ENCODE data around the gene NFIB. TPM values are rescaled to one million over a fixed set of nuclear protein-coding genes. Genes with fewer than 3 reads are reported as not detected.

The NFIB gene
- total and polyA plus RNA-seq, 2 of the 4 experiments (the other 2 are of a cell fraction): 1.4 to 2.0 TPM

GRCh38 chr9:14213504-14213903 is 100.4 kb downstream of the NFIB start:
- dilution Hi-C loops (cut with HindIII; ENCODE audit: low sequenced_read_pairs, unreplicated experiment): no loop called here

More at GRCh38 chr9:14213504-14213903, 100.4 kb downstream of the NFIB start:
- Histone ChIP-seq H3K4me3 (ENCODE audit: insufficient read depth, low read depth, low read length) (no peak overlapping the region), H4K20me1 (ENCODE audit: insufficient read depth, low read length) (no peaks in the 10 kb centered on the region), H3K27me3 (ENCODE audit: control insufficient read depth, insufficient read depth, low read length) (no peaks in the 10 kb centered on the region), H2BK5ac (ENCODE audit: low read depth, low read length, poor library complexity, severe bottlenecking) (no peak overlapping the region), H3K18ac (ENCODE audit: low read depth, low read length) (no peak overlapping the region), H4K91ac (ENCODE audit: insufficient read depth, low read depth, low read length) (no peak overlapping the region), H4K5ac (ENCODE audit: low read depth, low read length) (no peak overlapping the region), H2AFZ (replicated peaks; ENCODE audit: low read length, poor library complexity) (no peak overlapping the region), H3K23ac (ENCODE audit: low read depth, low read length) (no peak overlapping the region), H4K8ac (ENCODE audit: low read depth in 2 of 2, low read length in 2 of 2) (no peak overlapping the region), H3K4me2 (ENCODE audit: low read depth, low read length) (no peak overlapping the region), H3K4ac (ENCODE audit: low read depth, low read length) (no peak overlapping the region), H3K9ac (ENCODE audit: low read depth, low read length) (no peak overlapping the region), H3K4me1 (ENCODE audit: control insufficient read depth, insufficient read depth, low read length) (no peaks in the 10 kb centered on the region), H2AK9ac (replicated peaks; ENCODE audit: low read depth, low read length, poor library complexity) (no peak overlapping the region), H3K79me1 (ENCODE audit: low read depth in 1 of 2, low read length in 2 of 2) (no peaks in the 10 kb centered on the region), H3K14ac (replicated peaks; ENCODE audit: low read depth, low read length) (no peak overlapping the region), H3K9me1 (ENCODE audit: insufficient read depth, low read length) (no peaks in the 10 kb centered on the region), H3K27ac (ENCODE audit: insufficient read depth, low read length) (no peak overlapping the region), H3K56ac (ENCODE audit: extremely low read depth, insufficient read depth, low read length) (no peak overlapping the region), H2BK15ac (ENCODE audit: low read depth, low read length) (no peak overlapping the region), H3K36me3 (ENCODE audit: control insufficient read depth, insufficient read depth, low read length) (no peaks in the 10 kb centered on the region), H3K9me3 (ENCODE audit: control insufficient read depth, insufficient read depth, low read length) (no peaks in the 10 kb centered on the region), H2AK5ac (ENCODE audit: low read depth, low read length) (no peak overlapping the region), H2BK20ac (ENCODE audit: low read depth, low read length) (no peak overlapping the region), H2BK120ac (ENCODE audit: low read depth, low read length) (no peak overlapping the region)
- DNase-seq: no peak
- ATAC-seq (ENCODE audit: low read depth): no peak
- no CpG with 5 or more reads among the region's 2 CpGs for WGBS, 2 experiments (ENCODE audit: extremely low coverage in 2 of 2, insufficient read length in 1 of 2)
- in situ Hi-C loops (cut with MboI; ENCODE audit: low sequenced_read_pairs): loop anchor here (10.0 kb wide), 1 partner anchor 211 kb away; no protein-coding TSS in a partner anchor
- TF ChIP-seq SMC3 (IDR thresholded peaks at IDR 0.05; ENCODE audit: low read depth, low read length) (no peak), RAD21 (IDR thresholded peaks at IDR 0.05; ENCODE audit: low read length) (no peak), NFE2L2 (IDR thresholded peaks at IDR 0.05; ENCODE audit: low read depth, low read length) (no peak), MAFK (IDR thresholded peaks at IDR 0.05; ENCODE audit: low read depth, low read length) (no peak), RCOR1 (IDR thresholded peaks at IDR 0.05; ENCODE audit: insufficient replicate concordance, low read length) (no peak), RFX5 (IDR thresholded peaks at IDR 0.05; ENCODE audit: low read depth, low read length) (no peak), CHD1 (IDR thresholded peaks at IDR 0.05; ENCODE audit: low read depth, low read length) (no peak), FOS (IDR thresholded peaks at IDR 0.05; ENCODE audit: low read depth, low read length) (no peak), MAZ (IDR thresholded peaks at IDR 0.05; ENCODE audit: borderline replicate concordance, low read depth, low read length) (no peak), MXI1 (IDR thresholded peaks at IDR 0.05; ENCODE audit: borderline replicate concordance, low read depth, low read length) (no peak), POLR2A (IDR thresholded peaks at IDR 0.05; ENCODE audit: low read depth, low read length) (no peak), BHLHE40 (IDR thresholded peaks at IDR 0.05; ENCODE audit: low read depth, low read length) (no peak), CEBPB (IDR thresholded peaks at IDR 0.05; ENCODE audit: low read depth, low read length) (no peak)
- TF ChIP-seq, protein P1, sequence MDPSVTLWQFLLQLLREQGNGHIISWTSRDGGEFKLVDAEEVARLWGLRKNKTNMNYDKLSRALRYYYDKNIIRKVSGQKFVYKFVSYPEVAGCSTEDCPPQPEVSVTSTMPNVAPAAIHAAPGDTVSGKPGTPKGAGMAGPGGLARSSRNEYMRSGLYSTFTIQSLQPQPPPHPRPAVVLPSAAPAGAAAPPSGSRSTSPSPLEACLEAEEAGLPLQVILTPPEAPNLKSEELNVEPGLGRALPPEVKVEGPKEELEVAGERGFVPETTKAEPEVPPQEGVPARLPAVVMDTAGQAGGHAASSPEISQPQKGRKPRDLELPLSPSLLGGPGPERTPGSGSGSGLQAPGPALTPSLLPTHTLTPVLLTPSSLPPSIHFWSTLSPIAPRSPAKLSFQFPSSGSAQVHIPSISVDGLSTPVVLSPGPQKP (IDR thresholded peaks at IDR 0.05; ENCODE audit: borderline replicate concordance, low read depth, low read length): no peak
- TF ChIP-seq, protein P2, sequence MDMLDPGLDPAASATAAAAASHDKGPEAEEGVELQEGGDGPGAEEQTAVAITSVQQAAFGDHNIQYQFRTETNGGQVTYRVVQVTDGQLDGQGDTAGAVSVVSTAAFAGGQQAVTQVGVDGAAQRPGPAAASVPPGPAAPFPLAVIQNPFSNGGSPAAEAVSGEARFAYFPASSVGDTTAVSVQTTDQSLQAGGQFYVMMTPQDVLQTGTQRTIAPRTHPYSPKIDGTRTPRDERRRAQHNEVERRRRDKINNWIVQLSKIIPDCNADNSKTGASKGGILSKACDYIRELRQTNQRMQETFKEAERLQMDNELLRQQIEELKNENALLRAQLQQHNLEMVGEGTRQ (IDR thresholded peaks at IDR 0.05; ENCODE audit: low read depth, low read length): no peak
- TF ChIP-seq, protein P3, sequence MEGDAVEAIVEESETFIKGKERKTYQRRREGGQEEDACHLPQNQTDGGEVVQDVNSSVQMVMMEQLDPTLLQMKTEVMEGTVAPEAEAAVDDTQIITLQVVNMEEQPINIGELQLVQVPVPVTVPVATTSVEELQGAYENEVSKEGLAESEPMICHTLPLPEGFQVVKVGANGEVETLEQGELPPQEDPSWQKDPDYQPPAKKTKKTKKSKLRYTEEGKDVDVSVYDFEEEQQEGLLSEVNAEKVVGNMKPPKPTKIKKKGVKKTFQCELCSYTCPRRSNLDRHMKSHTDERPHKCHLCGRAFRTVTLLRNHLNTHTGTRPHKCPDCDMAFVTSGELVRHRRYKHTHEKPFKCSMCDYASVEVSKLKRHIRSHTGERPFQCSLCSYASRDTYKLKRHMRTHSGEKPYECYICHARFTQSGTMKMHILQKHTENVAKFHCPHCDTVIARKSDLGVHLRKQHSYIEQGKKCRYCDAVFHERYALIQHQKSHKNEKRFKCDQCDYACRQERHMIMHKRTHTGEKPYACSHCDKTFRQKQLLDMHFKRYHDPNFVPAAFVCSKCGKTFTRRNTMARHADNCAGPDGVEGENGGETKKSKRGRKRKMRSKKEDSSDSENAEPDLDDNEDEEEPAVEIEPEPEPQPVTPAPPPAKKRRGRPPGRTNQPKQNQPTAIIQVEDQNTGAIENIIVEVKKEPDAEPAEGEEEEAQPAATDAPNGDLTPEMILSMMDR (conservative IDR thresholded peaks at IDR 0.05; ENCODE audit: low read depth, low read length): no peak
- intact Hi-C loops (cut with micrococcal nuclease): loop anchor here (10.0 kb wide), 1 partner anchor 211 kb away; no protein-coding TSS in a partner anchor
- BruUV-seq (replicated peaks): no TSS peak
- CTCF ChIA-PET: no interaction called here
- POLR2A ChIA-PET (ENCODE audit: unreplicated experiment): no interaction called here
